ENCODE data around the gene UROC1. TPM values are rescaled to one million over a fixed set of nuclear protein-coding genes. Genes with fewer than 3 reads are reported as not detected.

The UROC1 gene
- total and polyA plus RNA-seq, 2 experiments from 2014 or later = not detected

DNA sequence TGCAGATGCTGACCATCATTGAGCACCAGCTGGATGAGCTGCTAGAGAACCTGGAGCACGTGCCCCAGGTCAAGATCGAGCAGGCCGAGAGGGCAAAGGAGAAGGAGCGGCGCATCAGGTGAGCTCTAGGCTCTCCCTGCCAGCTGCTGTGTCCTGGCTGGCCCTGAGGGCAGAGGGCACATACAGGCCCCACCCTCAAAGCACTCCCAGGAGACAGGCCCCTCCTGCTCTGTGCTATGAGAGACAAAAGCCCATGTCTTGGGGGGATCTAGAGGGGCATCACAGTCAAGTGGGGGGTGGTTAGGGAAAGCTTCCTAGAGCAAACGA is 83.3 kb downstream of the UROC1 start:
- no peak overlapping the region for H3K4me3 Mint-ChIP-seq
- Histone ChIP-seq H3K79me2 (replicated peaks; ENCODE audit: insufficient read depth) (no peaks in the 10 kb centered on the region), H3K4me3 (no peak overlapping the region), H3K4me2 (no peak overlapping the region), H3K27ac (ENCODE audit: low read depth) (no peak overlapping the region), H3F3A (replicated peaks; ENCODE audit: low read depth) (no peaks in the 10 kb centered on the region), H3K36me3 (ENCODE audit: insufficient read depth) (no peaks in the 10 kb centered on the region), H3K27me3 (ENCODE audit: insufficient read depth) (no peaks in the 10 kb centered on the region), H4K20me1 (replicated peaks; ENCODE audit: insufficient read depth) (no peaks in the 10 kb centered on the region), H2AFZ (no peak overlapping the region), H3K4me1 (ENCODE audit: insufficient read depth) (no peaks in the 10 kb centered on the region), H3K9me2 (ENCODE audit: insufficient read depth) (no peaks in the 10 kb centered on the region)
- ATAC-seq (no peak), DNase-seq (ENCODE audit: low spot score) (no peak)
- H3K4me1 Mint-ChIP-seq = peaks cover 8% of the 10 kb centered on the region; the same call in 2 of the 3 replicates
- H3K27me3 Mint-ChIP-seq (ENCODE audit: insufficient read depth, low read depth, poor library complexity) = peaks cover 3% of the 10 kb centered on the region
- H3K36me3 Mint-ChIP-seq (ENCODE audit: low read depth) = peaks cover 21% of the 10 kb centered on the region
- TF ChIP-seq, protein P1, sequence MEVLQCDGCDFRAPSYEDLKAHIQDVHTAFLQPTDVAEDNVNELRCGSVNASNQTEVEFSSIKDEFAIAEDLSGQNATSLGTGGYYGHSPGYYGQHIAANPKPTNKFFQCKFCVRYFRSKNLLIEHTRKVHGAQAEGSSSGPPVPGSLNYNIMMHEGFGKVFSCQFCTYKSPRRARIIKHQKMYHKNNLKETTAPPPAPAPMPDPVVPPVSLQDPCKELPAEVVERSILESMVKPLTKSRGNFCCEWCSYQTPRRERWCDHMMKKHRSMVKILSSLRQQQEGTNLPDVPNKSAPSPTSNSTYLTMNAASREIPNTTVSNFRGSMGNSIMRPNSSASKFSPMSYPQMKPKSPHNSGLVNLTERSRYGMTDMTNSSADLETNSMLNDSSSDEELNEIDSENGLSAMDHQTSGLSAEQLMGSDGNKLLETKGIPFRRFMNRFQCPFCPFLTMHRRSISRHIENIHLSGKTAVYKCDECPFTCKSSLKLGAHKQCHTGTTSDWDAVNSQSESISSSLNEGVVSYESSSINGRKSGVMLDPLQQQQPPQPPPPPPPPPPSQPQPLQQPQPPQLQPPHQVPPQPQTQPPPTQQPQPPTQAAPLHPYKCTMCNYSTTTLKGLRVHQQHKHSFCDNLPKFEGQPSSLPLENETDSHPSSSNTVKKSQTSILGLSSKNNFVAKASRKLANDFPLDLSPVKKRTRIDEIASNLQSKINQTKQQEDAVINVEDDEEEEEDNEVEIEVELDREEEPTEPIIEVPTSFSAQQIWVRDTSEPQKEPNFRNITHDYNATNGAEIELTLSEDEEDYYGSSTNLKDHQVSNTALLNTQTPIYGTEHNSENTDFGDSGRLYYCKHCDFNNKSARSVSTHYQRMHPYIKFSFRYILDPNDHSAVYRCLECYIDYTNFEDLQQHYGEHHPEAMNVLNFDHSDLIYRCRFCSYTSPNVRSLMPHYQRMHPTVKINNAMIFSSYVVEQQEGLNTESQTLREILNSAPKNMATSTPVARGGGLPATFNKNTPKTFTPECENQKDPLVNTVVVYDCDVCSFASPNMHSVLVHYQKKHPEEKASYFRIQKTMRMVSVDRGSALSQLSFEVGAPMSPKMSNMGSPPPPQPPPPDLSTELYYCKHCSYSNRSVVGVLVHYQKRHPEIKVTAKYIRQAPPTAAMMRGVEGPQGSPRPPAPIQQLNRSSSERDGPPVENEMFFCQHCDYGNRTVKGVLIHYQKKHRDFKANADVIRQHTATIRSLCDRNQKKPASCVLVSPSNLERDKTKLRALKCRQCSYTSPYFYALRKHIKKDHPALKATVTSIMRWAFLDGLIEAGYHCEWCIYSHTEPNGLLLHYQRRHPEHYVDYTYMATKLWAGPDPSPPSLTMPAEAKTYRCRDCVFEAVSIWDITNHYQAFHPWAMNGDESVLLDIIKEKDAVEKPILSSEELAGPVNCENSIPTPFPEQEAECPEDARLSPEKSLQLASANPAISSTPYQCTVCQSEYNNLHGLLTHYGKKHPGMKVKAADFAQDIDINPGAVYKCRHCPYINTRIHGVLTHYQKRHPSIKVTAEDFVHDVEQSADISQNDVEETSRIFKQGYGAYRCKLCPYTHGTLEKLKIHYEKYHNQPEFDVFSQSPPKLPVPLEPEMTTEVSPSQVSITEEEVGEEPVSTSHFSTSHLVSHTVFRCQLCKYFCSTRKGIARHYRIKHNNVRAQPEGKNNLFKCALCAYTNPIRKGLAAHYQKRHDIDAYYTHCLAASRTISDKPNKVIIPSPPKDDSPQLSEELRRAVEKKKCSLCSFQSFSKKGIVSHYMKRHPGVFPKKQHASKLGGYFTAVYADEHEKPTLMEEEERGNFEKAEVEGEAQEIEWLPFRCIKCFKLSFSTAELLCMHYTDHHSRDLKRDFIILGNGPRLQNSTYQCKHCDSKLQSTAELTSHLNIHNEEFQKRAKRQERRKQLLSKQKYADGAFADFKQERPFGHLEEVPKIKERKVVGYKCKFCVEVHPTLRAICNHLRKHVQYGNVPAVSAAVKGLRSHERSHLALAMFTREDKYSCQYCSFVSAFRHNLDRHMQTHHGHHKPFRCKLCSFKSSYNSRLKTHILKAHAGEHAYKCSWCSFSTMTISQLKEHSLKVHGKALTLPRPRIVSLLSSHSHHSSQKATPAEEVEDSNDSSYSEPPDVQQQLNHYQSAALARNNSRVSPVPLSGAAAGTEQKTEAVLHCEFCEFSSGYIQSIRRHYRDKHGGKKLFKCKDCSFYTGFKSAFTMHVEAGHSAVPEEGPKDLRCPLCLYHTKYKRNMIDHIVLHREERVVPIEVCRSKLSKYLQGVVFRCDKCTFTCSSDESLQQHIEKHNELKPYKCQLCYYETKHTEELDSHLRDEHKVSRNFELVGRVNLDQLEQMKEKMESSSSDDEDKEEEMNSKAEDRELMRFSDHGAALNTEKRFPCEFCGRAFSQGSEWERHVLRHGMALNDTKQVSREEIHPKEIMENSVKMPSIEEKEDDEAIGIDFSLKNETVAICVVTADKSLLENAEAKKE (CRISPR knock-in tag; IDR thresholded peaks at IDR 0.05) = no peak
- TF ChIP-seq, protein P2, sequence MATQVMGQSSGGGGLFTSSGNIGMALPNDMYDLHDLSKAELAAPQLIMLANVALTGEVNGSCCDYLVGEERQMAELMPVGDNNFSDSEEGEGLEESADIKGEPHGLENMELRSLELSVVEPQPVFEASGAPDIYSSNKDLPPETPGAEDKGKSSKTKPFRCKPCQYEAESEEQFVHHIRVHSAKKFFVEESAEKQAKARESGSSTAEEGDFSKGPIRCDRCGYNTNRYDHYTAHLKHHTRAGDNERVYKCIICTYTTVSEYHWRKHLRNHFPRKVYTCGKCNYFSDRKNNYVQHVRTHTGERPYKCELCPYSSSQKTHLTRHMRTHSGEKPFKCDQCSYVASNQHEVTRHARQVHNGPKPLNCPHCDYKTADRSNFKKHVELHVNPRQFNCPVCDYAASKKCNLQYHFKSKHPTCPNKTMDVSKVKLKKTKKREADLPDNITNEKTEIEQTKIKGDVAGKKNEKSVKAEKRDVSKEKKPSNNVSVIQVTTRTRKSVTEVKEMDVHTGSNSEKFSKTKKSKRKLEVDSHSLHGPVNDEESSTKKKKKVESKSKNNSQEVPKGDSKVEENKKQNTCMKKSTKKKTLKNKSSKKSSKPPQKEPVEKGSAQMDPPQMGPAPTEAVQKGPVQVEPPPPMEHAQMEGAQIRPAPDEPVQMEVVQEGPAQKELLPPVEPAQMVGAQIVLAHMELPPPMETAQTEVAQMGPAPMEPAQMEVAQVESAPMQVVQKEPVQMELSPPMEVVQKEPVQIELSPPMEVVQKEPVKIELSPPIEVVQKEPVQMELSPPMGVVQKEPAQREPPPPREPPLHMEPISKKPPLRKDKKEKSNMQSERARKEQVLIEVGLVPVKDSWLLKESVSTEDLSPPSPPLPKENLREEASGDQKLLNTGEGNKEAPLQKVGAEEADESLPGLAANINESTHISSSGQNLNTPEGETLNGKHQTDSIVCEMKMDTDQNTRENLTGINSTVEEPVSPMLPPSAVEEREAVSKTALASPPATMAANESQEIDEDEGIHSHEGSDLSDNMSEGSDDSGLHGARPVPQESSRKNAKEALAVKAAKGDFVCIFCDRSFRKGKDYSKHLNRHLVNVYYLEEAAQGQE (IDR thresholded peaks at IDR 0.05; ENCODE audit: unreplicated experiment) = no peak
- no peak for TF ChIP-seq STAT1 (IDR thresholded peaks at IDR 0.05; ENCODE audit: unreplicated experiment)
- TF ChIP-seq, protein P3, sequence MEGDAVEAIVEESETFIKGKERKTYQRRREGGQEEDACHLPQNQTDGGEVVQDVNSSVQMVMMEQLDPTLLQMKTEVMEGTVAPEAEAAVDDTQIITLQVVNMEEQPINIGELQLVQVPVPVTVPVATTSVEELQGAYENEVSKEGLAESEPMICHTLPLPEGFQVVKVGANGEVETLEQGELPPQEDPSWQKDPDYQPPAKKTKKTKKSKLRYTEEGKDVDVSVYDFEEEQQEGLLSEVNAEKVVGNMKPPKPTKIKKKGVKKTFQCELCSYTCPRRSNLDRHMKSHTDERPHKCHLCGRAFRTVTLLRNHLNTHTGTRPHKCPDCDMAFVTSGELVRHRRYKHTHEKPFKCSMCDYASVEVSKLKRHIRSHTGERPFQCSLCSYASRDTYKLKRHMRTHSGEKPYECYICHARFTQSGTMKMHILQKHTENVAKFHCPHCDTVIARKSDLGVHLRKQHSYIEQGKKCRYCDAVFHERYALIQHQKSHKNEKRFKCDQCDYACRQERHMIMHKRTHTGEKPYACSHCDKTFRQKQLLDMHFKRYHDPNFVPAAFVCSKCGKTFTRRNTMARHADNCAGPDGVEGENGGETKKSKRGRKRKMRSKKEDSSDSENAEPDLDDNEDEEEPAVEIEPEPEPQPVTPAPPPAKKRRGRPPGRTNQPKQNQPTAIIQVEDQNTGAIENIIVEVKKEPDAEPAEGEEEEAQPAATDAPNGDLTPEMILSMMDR (conservative IDR thresholded peaks at IDR 0.05; ENCODE audit: low read depth in 2 of 2) = no peak
- no peak for TF ChIP-seq NANOG (IDR thresholded peaks at IDR 0.05; ENCODE audit: borderline replicate concordance)
- TF ChIP-seq ZNF331 (CRISPR knock-in tag; IDR thresholded peaks at IDR 0.05; ENCODE audit: low read depth) = no peak
- no peak for TF ChIP-seq EZH2 (IDR thresholded peaks at IDR 0.05; ENCODE audit: low read depth, unreplicated experiment)
- TF ChIP-seq ZNF114 (CRISPR knock-in tag; IDR thresholded peaks at IDR 0.05) = no peak
- TF ChIP-seq POLR2AphosphoS5 (IDR thresholded peaks at IDR 0.05; ENCODE audit: low read depth) = no peak
- no peak for TF ChIP-seq CREB1 (CRISPR knock-in tag; IDR thresholded peaks at IDR 0.05; ENCODE audit: low read depth)
- no peak for TF ChIP-seq JUNB (IDR thresholded peaks at IDR 0.05; ENCODE audit: unreplicated experiment)
- TF ChIP-seq EZH2phosphoT487 (IDR thresholded peaks at IDR 0.05; ENCODE audit: unreplicated experiment) = no peak
- TF ChIP-seq, protein P4, sequence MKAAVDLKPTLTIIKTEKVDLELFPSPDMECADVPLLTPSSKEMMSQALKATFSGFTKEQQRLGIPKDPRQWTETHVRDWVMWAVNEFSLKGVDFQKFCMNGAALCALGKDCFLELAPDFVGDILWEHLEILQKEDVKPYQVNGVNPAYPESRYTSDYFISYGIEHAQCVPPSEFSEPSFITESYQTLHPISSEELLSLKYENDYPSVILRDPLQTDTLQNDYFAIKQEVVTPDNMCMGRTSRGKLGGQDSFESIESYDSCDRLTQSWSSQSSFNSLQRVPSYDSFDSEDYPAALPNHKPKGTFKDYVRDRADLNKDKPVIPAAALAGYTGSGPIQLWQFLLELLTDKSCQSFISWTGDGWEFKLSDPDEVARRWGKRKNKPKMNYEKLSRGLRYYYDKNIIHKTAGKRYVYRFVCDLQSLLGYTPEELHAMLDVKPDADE (IDR thresholded peaks at IDR 0.05) = no peak
- no peak overlapping the region for H3K27ac Mint-ChIP-seq
- H3K9me3 Mint-ChIP-seq = no peaks in the 10 kb centered on the region
